DOHH2 (cell line): ENCODE data around the gene FXYD1.
"Not testable (repeated sequence)": the region's sequence is repeated elsewhere in the genome, so short reads cannot be mapped to it uniquely, and the experiment has no call there.

Experiments
- H3F3A ChIP-seq: fragments of 200-600 bp; sonication (generic), shearing (Covaris generic); 2 replicates; pipeline ENCODE4 v1.6.0; 2016; ENCODE audit warnings: antibody characterized with exemption, mild to moderate bottlenecking; ENCODE audit not compliant: control insufficient read depth, insufficient read depth
- H3K27ac ChIP-seq: fragments of 200-600 bp; sonication (generic); 2 replicates; pipeline ENCODE4 v1.5.1; 2014; ENCODE audit warnings: low read depth, mild to moderate bottlenecking, low read length, moderate library complexity
- H3K27me3 ChIP-seq: fragments of 200-600 bp; sonication (generic); 2 replicates; pipeline ENCODE4 v1.6.1; 2014; ENCODE audit warnings: mild to moderate bottlenecking, low read length, mixed read lengths; ENCODE audit not compliant: control insufficient read depth
- H3K36me3 ChIP-seq: fragments of 200-600 bp; sonication (generic); 2 replicates; pipeline ENCODE4 v1.6.1; 2014; ENCODE audit warnings: mild to moderate bottlenecking, low read length, moderate library complexity, mixed read lengths; ENCODE audit not compliant: control insufficient read depth
- H3K4me1 ChIP-seq: fragments of 200-600 bp; sonication (generic); 2 replicates; pipeline ENCODE4 v1.6.1; 2014; ENCODE audit warnings: mild to moderate bottlenecking, low read length, mixed read lengths; ENCODE audit not compliant: control insufficient read depth
- H3K4me2 ChIP-seq: fragments of 200-600 bp; sonication (generic); 2 replicates; pipeline ENCODE4 v1.6.0; 2014; ENCODE audit warnings: mild to moderate bottlenecking, low read length, moderate library complexity
- H3K4me3 ChIP-seq: fragments of 200-600 bp; sonication (generic); 2 replicates; pipeline ENCODE4 v1.5.1; 2014; ENCODE audit warnings: mild to moderate bottlenecking, low read length, mixed read lengths
- H3K79me2 ChIP-seq: fragments of 200-600 bp; sonication (generic); 2 replicates; pipeline ENCODE4 v1.6.1; 2014; ENCODE audit warnings: mild to moderate bottlenecking, low read length, mixed read lengths; ENCODE audit not compliant: control insufficient read depth
- H3K9me2 ChIP-seq: fragments of 200-600 bp; sonication (generic); replicated peaks from 2 replicates; pipeline ENCODE4 v1.6.1; 2014; ENCODE audit warnings: mild to moderate bottlenecking, low read length, mixed read lengths; ENCODE audit not compliant: control insufficient read depth
- H3K9me3 ChIP-seq: fragments of 200-600 bp; sonication (generic); 2 replicates; pipeline ENCODE4 v1.6.1; 2014; ENCODE audit warnings: antibody characterized with exemption, low read length, mixed read lengths; ENCODE audit not compliant: control insufficient read depth, insufficient read depth
- H4K20me1 ChIP-seq: fragments of 200-600 bp; sonication (generic); 2 replicates; pipeline ENCODE4 v1.6.0; 2014; ENCODE audit warnings: low read depth, mild to moderate bottlenecking, antibody characterized with exemption, low read length, moderate library complexity; ENCODE audit not compliant: control insufficient read depth, insufficient read depth
- CTCF ChIP-seq: fragments of 200-600 bp; sonication (generic); IDR thresholded peaks from one replicate; pipeline ENCODE4 v1.5.1; 2014; ENCODE audit warnings: antibody characterized with exemption, mild to moderate bottlenecking, low read depth, low read length; ENCODE audit not compliant: poor library complexity, severe bottlenecking
- EZH2phosphoT487 ChIP-seq: fragments of 200-600 bp; sonication (generic); IDR thresholded peaks from 2 replicates; pipeline ENCODE4 v1.6.1; 2017; ENCODE audit warnings: borderline replicate concordance, mild to moderate bottlenecking, antibody characterized with exemption, low read length, moderate library complexity, mixed read lengths

Gene FXYD1

GRCh38 chr19:35099155-35099896, 39.3 kb upstream of the FXYD1 start:
- Histone ChIP-seq H3K4me2 (no peak overlapping the region), H3K36me3 (no peaks in the 10 kb centered on the region), H3F3A (no peaks in the 10 kb centered on the region), H4K20me1 (no peaks in the 10 kb centered on the region), H3K9me3 (no peaks in the 10 kb centered on the region), H3K79me2 (no peaks in the 10 kb centered on the region), H3K4me3 (no peak overlapping the region), H3K9me2 (no peaks in the 10 kb centered on the region), H3K27me3 (no peaks in the 10 kb centered on the region), H3K4me1 (no peaks in the 10 kb centered on the region), H3K27ac (no peak overlapping the region)
- TF ChIP-seq EZH2phosphoT487 (no peak), CTCF (no peak)

GRCh38 chr19:35099897-35100275, 38.7 kb upstream of the FXYD1 start:
- Histone ChIP-seq H3K27ac (no peak overlapping the region), H4K20me1 (no peaks in the 10 kb centered on the region), H3K79me2 (no peaks in the 10 kb centered on the region), H3F3A (no peaks in the 10 kb centered on the region), H3K4me3 (no peak overlapping the region), H3K9me3 (no peaks in the 10 kb centered on the region; the same call in 1 of the 2 replicates), H3K9me2 (no peaks in the 10 kb centered on the region), H3K36me3 (no peaks in the 10 kb centered on the region), H3K27me3 (no peaks in the 10 kb centered on the region), H3K4me1 (no peaks in the 10 kb centered on the region), H3K4me2 (no peak overlapping the region)
- TF ChIP-seq CTCF (no peak), EZH2phosphoT487 (no peak)

GRCh38 chr19:35100588-35101533, 37.8 kb upstream of the FXYD1 start:
- Histone ChIP-seq H3K27ac (no peak overlapping the region), H3K27me3 (no peaks in the 10 kb centered on the region), H4K20me1 (no peaks in the 10 kb centered on the region), H3K4me2 (no peak overlapping the region), H3K9me3 (peaks cover 3% of the 10 kb centered on the region; the same call in 1 of the 2 replicates), H3K4me3 (no peak overlapping the region), H3K79me2 (no peaks in the 10 kb centered on the region), H3K9me2 (no peaks in the 10 kb centered on the region), H3F3A (peaks cover 3% of the 10 kb centered on the region), H3K36me3 (no peaks in the 10 kb centered on the region), H3K4me1 (no peaks in the 10 kb centered on the region)
- TF ChIP-seq CTCF (no peak), EZH2phosphoT487 (no peak)

- H3K27me3 ChIP-seq, H3K9me3 ChIP-seq, H3K4me1 ChIP-seq, H3K79me2 ChIP-seq, H3K4me3 ChIP-seq, H3K9me2 ChIP-seq, H3K4me2 ChIP-seq, H3K36me3 ChIP-seq, H4K20me1 ChIP-seq, H3F3A ChIP-seq, H3K27ac ChIP-seq: not testable (repeated sequence)
These were observed 36.7 kb upstream of the FXYD1 start for GRCh38 chr19:35101949-35102348.

- H3K4me1 ChIP-seq, H3K9me3 ChIP-seq, H3K79me2 ChIP-seq, H3K4me3 ChIP-seq, H3K9me2 ChIP-seq, H3K36me3 ChIP-seq, H3F3A ChIP-seq, H3K4me2 ChIP-seq, H3K27ac ChIP-seq, H4K20me1 ChIP-seq, H3K27me3 ChIP-seq: not testable (repeated sequence)
These were observed 35.0 kb upstream of the FXYD1 start for GRCh38 chr19:35103614-35104013.
